Esophagus muscularis mucosa (tissue), 4 donors: Measurements from ENCODE around the gene GLP2R. TPM values are rescaled to one million over a fixed set of nuclear protein-coding genes. Genes with fewer than 3 reads are reported as not detected.

Experiments used
- DNase-seq: peaks from one replicate; pipeline ENCODE4 v3.0.0-alpha.2; 2017; ENCODE audit errors: extremely low spot score
- H3K27ac ChIP-seq, 4 donors: fragments of 200-600 bp; sonication (generic); replicated peaks in 1 of 4; 1 replicate in 3 of 4; 2 replicates in 1 of 4; pipeline ENCODE4 v1.5.1; 2016 to 2019; ENCODE audit warnings: mild to moderate bottlenecking in 1 of 4
- H3K27me3 ChIP-seq, 4 donors: fragments of 200-600 bp; sonication (generic); one replicate each; pipeline versions ENCODE4 v1.5.1 to v1.6.0; 2016 to 2019
- H3K36me3 ChIP-seq, 4 donors: fragments of 200-600 bp; sonication (generic); one replicate each; pipeline ENCODE4 v1.5.1; 2016 to 2019
- H3K4me1 ChIP-seq, 4 donors: fragments of 200-600 bp; sonication (generic); one replicate each; pipeline ENCODE4 v1.5.1; 2016 to 2019
- H3K4me3 ChIP-seq, 4 donors: fragments of 200-600 bp; sonication (generic); 1 replicate in 2 of 4; 2 replicates in 2 of 4; pipeline ENCODE4 v1.5.1; 2016 to 2019; ENCODE audit warnings: mild to moderate bottlenecking in 4 of 4, moderate library complexity in 1 of 4
- H3K9me3 ChIP-seq, 4 donors: fragments of 200-600 bp; sonication (generic); 1 replicate in 3 of 4; 2 replicates in 1 of 4; pipeline ENCODE4 v1.5.1; 2016 to 2019
- CTCF ChIP-seq, 3 experiments: fragments of 200-600 bp in 2 of 3; fragments of 450-650 bp in 1 of 3; sonication (generic) in 2 of 3; IDR thresholded peaks; one replicate each; pipeline ENCODE4 v1.5.1; 2017 to 2019; ENCODE audit warnings: antibody characterized with exemption in 3 of 3, mild to moderate bottlenecking in 2 of 3, moderate library complexity in 1 of 3
- EP300 ChIP-seq: sonication (generic); formaldehyde crosslinking; IDR thresholded peaks from one replicate; pipeline ENCODE4 v1.6.1; 2017; ENCODE audit warnings: antibody characterized with exemption
- POLR2A ChIP-seq: fragments of 450-650 bp; IDR thresholded peaks from one replicate; pipeline ENCODE4 v1.6.1; 2017; ENCODE audit warnings: antibody characterized with exemption, moderate library complexity, mild to moderate bottlenecking, low read depth
- POLR2AphosphoS5 ChIP-seq, 2 donors: sonication (generic); formaldehyde crosslinking; IDR thresholded peaks; one replicate each; pipeline ENCODE4 v1.6.1; 2017; ENCODE audit warnings: antibody characterized with exemption in 2 of 2
- WGBS: methylation state at CpG from one replicate; pipeline ENCODE4 v1.1.5; 2018; 5-methylcytosine and 5-hydroxymethylcytosine counted together
- intact Hi-C: fragments of 100-400 bp; cut with DNase I; formaldehyde crosslinking; loops from one replicate; pipeline ENCODE4 v1.15.1; 2023
- total RNA-seq, 4 donors: library from RNA; depleted of rRNA; stranded (reverse); fragments of >200 nt; gene quantifications; one replicate each; pipeline versions ENCODE4 v1.1.0 to v1.2.1, GENCODE V29; 2016

The GLP2R gene
- total RNA-seq, 4 donors from 2014 or later = 9.1 to 16.6 (median 14.6) TPM

GRCh38 chr17:9898812-9899211 is 73.1 kb downstream of the GLP2R start:
- 84% methylated on average over 8 of the region's 8 CpGs for WGBS
- H3K9me3 ChIP-seq = peaks cover 0 to 13% (median 4%) of the 10 kb centered on the region in 4 donors
- H3K27me3 ChIP-seq = no peaks in the 10 kb centered on the region
- no peaks in the 10 kb centered on the region for H3K36me3 ChIP-seq
- H3K4me3 ChIP-seq = no peak overlapping the region
- TF ChIP-seq POLR2A = no peak
- no peak for TF ChIP-seq CTCF (IDR thresholded peaks at IDR 0.05)
- intact Hi-C loops = loop anchor here (10.0 kb wide), 1 partner anchor 164 kb away; no protein-coding TSS in a partner anchor
- DNase-seq = no peak
- H3K4me1 ChIP-seq = peaks cover 0 to 17% (median 12%) of the 10 kb centered on the region in 4 donors
- peak overlapping the region in 2 of 4 donors; percentile 31 to 33 for H3K27ac ChIP-seq

- no peak for DNase-seq
- Histone ChIP-seq H3K4me3 (no peak overlapping the region), H3K4me1 (peaks cover 0 to 17% (median 12%) of the 10 kb centered on the region in 4 donors), H3K9me3 (peaks cover 0 to 7% (median 3%) of the 10 kb centered on the region in 4 donors), H3K36me3 (no peaks in the 10 kb centered on the region), H3K27ac (peak overlapping the region; percentile 31 to 72 (median 34)), H3K27me3 (no peaks in the 10 kb centered on the region)
- intact Hi-C loops = loop anchor here (10.0 kb wide), 1 partner anchor 165 kb away; no protein-coding TSS in a partner anchor
- 74% methylated on average over 21 of the region's 21 CpGs for WGBS
- TF ChIP-seq POLR2A = no peak
- TF ChIP-seq CTCF (IDR thresholded peaks at IDR 0.05) = no peak
Measured at GRCh38 chr17:9899280-9900043, 73.7 kb downstream of the GLP2R start.

- DNase-seq = no peak
- TF ChIP-seq CTCF (IDR thresholded peaks at IDR 0.05) = no peak
- no peak for TF ChIP-seq EP300
- no peak for TF ChIP-seq POLR2A
- TF ChIP-seq POLR2AphosphoS5 (IDR thresholded peaks at IDR 0.05) = no peak
- Histone ChIP-seq H3K27ac (peak overlapping the region; percentile 16 to 72 (median 33)), H3K27me3 (peaks cover 0 to 4% (median 0%) of the 10 kb centered on the region in 4 donors), H3K4me1 (peaks cover 0 to 17% (median 12%) of the 10 kb centered on the region in 4 donors), H3K4me3 (no peak overlapping the region), H3K36me3 (no peaks in the 10 kb centered on the region), H3K9me3 (peaks cover 0 to under 1% (median under 1%) of the 10 kb centered on the region in 4 donors)
- intact Hi-C loops = no loop called here
- WGBS = 47% methylated on average over 8 of the region's 8 CpGs
Measured at GRCh38 chr17:9900044-9900594, 74.4 kb downstream of the GLP2R start.

- intact Hi-C loops = no loop called here
- Histone ChIP-seq H3K4me1 (peaks cover 0 to 17% (median 12%) of the 10 kb centered on the region in 4 donors), H3K27ac (peak overlapping the region; percentile 16 to 72 (median 33)), H3K9me3 (no peaks in the 10 kb centered on the region), H3K4me3 (no peak overlapping the region), H3K36me3 (no peaks in the 10 kb centered on the region), H3K27me3 (peaks cover 0 to 7% (median 0%) of the 10 kb centered on the region in 4 donors)
- WGBS = 51% methylated on average over 8 of the region's 8 CpGs
- DNase-seq = no peak
- TF ChIP-seq POLR2AphosphoS5 (IDR thresholded peaks at IDR 0.05) = peak in 1 of 2 donors; percentile 14
- no peak for TF ChIP-seq CTCF (IDR thresholded peaks at IDR 0.05)
Measured at GRCh38 chr17:9900784-9901183, 75.1 kb downstream of the GLP2R start.
